Dendritic cell treated with granulocyte-macrophage colony-stimulating factor and Interleukin-4, amounts not matched to agents 40 ng/mL and 50 ng/mL, for 4 days (primary cell): ENCODE measurements around the gene GDPD4.

Experiments
- H3K27ac Mint-ChIP-seq: one replicate; pipeline ENCODE4 v1.8.0; 2022; ENCODE audit warnings: mild to moderate bottlenecking, mixed read lengths
- H3K27me3 Mint-ChIP-seq: one replicate; pipeline ENCODE4 v1.8.0; 2022; ENCODE audit warnings: mild to moderate bottlenecking, mixed read lengths
- H3K36me3 Mint-ChIP-seq: one replicate; pipeline ENCODE4 v1.8.0; 2022; ENCODE audit warnings: low read depth, mixed read lengths
- H3K4me1 Mint-ChIP-seq: one replicate; pipeline ENCODE4 v1.8.0; 2022; ENCODE audit warnings: low read depth, mixed read lengths
- H3K4me3 Mint-ChIP-seq: one replicate; pipeline ENCODE4 v1.8.0; 2022; ENCODE audit warnings: mild to moderate bottlenecking, moderate library complexity, mixed read lengths
- H3K9me3 Mint-ChIP-seq: one replicate; pipeline ENCODE4 v1.8.0; 2022; ENCODE audit warnings: mixed read lengths
- intact Hi-C: fragments of 100-400 bp; cut with micrococcal nuclease; formaldehyde crosslinking; loops from one replicate; pipeline ENCODE4 v1.15.0; 2022

The GDPD4 gene

DNA sequence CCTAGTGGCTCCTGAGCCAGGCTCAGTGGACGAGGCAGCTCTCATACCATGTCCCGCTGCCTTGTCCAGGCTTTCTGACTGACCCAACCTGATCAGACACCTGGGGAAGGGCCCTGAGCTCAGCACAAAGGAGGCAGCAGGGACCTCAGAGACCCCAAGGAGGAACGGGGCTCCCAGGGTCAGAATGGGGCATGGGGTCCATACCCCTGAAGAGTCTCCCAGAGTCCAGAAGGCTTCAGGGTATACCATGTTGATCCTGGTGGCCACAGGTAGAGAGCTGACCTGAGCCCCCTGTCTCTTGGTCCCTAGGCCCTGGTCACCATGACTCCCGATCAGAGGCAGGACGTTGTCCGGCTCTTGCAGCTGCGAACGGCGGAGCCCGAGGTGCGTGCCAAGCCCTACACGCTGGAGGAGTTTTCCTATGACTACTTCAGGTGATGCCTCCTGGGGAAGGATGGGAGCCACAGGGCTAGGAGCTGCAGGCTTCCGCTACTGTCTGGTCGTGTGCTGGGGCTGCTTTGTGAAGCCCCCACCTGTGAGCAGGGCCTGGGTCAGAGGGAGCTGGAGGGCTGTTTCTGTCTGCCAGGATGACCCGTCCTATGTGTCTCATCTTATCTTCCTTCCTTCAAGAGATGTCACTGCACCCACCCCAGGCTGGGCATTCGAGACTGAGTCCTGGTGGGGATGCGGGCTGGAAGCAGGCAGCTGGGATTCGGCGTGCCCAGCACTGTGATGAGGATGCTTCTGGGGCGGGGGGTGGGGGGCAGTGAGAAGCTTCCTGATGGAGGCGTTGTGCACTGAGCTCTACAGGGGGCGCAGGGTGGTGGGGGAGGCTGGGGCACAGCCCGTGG lies 99.3 kb downstream of the GDPD4 start:
- peaks cover 29% of the 10 kb centered on the region for H3K4me1 Mint-ChIP-seq
- intact Hi-C loops, result no loop called here
- H3K4me3 Mint-ChIP-seq, result no peak overlapping the region
- no peaks in the 10 kb centered on the region for H3K9me3 Mint-ChIP-seq
- peaks cover 34% of the 10 kb centered on the region for H3K36me3 Mint-ChIP-seq
- peaks cover 4% of the 10 kb centered on the region for H3K27me3 Mint-ChIP-seq
- no peak overlapping the region for H3K27ac Mint-ChIP-seq

DNA sequence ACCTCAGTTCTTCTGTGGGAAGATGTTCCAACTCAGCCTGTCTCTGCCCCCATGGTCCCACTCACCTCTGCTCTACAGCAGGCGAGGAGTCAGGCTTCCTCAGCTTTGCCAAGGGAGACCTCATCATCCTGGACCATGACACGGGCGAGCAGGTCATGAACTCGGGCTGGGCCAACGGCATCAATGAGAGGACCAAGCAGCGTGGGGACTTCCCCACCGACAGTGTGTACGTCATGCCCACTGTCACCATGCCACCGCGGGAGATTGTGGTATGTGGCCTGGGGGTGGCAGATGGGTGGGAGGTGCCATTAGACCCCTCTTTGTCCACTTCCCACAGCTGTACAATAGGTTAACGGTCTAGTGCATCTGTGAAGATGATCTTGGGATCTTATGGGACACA lies 100.1 kb downstream of the GDPD4 start:
- Mint-ChIP-seq H3K27me3 (peaks cover 2% of the 10 kb centered on the region), H3K4me1 (peaks cover 22% of the 10 kb centered on the region), H3K27ac (no peak overlapping the region), H3K9me3 (no peaks in the 10 kb centered on the region), H3K4me3 (no peak overlapping the region), H3K36me3 (peaks cover 34% of the 10 kb centered on the region)
- intact Hi-C loops, result no loop called here

DNA sequence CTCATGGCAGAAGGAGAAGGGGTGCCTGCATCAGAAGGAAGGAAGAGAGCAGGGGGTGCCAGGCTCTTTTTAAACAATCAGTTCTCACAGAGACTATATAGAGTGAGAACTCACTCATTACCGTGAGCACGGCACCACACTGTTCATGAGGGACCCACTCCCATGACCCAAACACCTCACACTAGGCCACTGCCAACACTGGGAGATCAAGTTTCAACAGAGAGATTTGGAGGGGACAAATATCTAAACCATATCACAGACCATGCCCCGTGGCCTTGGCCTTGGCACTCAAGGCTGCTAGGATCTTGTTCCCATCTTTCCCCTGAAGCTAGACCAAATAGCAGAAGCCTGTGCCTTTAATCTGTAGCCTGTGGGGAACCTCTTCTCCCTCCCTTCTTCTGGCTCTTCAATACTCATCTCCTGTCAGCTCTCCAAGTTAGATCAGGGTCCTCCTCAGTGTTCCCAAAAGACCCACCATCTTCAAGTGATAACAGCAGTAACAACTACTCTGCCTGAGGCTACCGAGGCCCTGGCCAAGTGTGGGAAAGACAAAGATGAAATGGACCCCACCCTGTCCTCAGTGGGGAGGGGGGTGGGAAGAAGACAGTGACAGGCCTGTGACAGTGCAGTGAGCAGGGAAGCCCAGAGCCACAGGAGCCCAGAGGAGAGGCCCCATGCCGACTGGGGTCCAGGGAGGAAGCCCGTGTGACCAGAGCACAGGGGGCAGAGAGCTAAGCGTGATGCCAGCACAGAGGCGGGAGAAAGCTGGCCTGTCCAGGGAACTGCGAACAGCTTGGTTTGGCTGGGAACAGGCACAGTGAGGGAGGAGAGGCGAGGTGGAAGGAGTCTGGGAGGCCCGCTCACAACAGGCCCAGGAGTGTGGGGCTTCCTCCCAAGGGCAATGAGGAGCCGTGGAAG lies 100.9 kb downstream of the GDPD4 start:
- peaks cover 34% of the 10 kb centered on the region for H3K36me3 Mint-ChIP-seq
- no peaks in the 10 kb centered on the region for H3K27me3 Mint-ChIP-seq
- peaks cover 19% of the 10 kb centered on the region for H3K4me1 Mint-ChIP-seq
- intact Hi-C loops, result no loop called here
- H3K27ac Mint-ChIP-seq, result no peak overlapping the region
- no peak overlapping the region for H3K4me3 Mint-ChIP-seq
- H3K9me3 Mint-ChIP-seq, result no peaks in the 10 kb centered on the region

DNA sequence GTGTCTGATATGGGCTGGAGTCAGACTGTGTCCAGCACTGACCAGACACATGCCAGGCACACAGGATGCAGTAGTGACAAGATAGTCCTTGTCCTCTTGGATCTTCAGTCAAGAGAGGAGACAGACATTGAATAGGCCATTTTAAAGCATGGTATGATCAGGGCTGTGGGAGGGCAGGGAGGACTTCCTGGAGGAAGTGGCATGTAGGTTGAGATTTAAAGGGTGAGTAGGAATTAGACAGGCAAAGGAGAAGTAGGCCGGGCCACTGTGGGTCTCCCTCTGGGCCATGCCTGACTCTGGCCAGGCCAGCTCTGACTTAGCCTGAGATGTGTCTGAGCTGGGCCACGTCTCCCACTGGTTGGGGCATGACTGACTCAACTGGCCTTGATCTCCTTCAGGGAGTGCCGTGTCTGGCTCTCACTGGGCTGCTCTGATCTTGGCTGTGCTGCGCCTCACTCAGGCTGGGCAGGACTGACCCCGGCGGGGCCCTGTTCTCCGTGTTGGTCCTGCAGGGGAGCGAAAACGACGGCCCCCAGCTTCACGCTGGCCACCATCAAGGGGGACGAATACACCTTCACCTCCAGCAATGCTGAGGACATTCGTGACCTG lies 102.2 kb downstream of the GDPD4 start:
- intact Hi-C loops, result loop anchor here (10.0 kb wide), 1 partner anchor 346 kb away; no protein-coding TSS in a partner anchor
- Mint-ChIP-seq H3K4me1 (peaks cover 19% of the 10 kb centered on the region), H3K9me3 (no peaks in the 10 kb centered on the region), H3K36me3 (peaks cover 34% of the 10 kb centered on the region), H3K27ac (no peak overlapping the region), H3K4me3 (no peak overlapping the region), H3K27me3 (no peaks in the 10 kb centered on the region)

DNA sequence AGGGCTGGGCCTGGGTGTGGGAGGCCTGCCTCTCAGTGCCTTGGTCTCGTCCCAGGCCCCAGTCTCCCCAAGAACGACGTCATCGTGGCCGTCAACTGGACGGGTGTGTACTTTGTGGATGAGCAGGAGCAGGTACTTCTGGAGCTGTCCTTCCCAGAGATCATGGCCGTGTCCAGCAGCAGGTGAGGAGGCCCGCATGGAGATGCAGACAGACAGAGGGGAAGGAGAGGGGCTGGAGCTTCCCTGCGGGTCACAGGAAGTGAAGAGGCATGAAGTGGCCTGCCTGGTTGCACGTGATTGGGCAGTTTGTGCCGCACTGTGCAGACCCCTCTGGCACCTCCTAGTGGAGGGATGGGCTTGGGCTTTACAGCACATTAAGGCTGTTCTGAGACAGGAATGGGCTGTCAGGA lies 103.0 kb downstream of the GDPD4 start:
- Mint-ChIP-seq H3K9me3 (no peaks in the 10 kb centered on the region), H3K27ac (no peak overlapping the region), H3K4me1 (peaks cover 16% of the 10 kb centered on the region), H3K36me3 (peaks cover 29% of the 10 kb centered on the region), H3K27me3 (no peaks in the 10 kb centered on the region), H3K4me3 (no peak overlapping the region)
- intact Hi-C loops, result loop anchor here (10.0 kb wide), 1 partner anchor 346 kb away; no protein-coding TSS in a partner anchor

DNA sequence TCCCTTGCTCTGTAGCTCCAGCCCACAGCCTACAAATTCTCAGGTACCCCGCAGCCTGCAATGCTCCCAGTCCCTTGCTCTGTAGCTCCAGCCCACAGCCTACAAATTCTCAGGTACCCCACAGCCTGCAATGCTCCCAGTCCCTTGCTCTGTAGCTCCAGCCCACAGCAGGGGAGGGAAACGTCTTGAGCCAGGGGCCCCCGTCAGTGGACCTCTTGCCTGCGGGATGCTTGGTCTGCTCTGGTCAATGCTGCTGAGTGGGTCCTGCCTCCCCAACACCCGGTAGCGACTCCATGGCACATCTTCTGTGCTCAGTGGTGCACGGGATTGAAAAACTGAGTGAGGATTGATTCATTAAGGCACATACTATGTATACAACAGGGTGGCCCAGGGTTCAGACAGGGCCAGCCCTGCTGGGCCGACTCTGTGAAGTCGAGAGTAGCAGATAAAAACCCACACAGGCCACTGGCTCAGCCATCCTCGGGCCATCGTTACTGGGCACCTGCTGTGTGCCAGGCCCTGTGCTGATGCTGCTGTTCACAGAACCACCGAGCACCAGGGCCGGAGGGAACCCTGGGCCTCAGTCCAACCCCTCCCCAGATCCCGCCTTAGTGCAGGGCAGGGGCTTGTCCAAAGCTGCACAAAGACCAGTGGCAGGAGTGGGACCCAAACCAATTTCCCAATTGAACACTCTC lies 103.7 kb downstream of the GDPD4 start:
- Mint-ChIP-seq H3K27ac (no peak overlapping the region), H3K4me1 (peaks cover 14% of the 10 kb centered on the region), H3K9me3 (no peaks in the 10 kb centered on the region), H3K4me3 (no peak overlapping the region), H3K27me3 (no peaks in the 10 kb centered on the region), H3K36me3 (peaks cover 28% of the 10 kb centered on the region)
- intact Hi-C loops, result loop anchor here (10.0 kb wide), 1 partner anchor 347 kb away; no protein-coding TSS in a partner anchor

DNA sequence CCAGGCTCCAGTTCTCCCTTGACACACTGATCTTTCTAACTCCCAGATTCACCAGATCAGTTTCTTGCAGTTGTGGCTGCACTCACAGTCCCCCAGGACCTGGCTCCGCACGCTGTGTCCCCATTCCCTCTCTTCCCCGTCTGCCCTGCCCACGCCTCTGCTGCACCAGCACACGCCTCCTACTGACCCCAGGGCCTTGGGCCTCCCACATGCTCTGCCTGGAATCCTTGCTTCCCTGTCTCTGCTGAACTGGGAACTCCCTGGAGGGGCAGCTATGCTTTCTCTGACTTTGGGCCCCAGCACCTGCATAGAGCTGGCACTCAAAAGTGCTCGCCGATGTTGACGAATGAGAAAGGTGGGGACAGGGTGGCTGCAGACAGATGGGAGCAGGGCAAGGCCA lies 104.5 kb downstream of the GDPD4 start:
- no peak overlapping the region for H3K27ac Mint-ChIP-seq
- H3K27me3 Mint-ChIP-seq, result no peaks in the 10 kb centered on the region

DNA sequence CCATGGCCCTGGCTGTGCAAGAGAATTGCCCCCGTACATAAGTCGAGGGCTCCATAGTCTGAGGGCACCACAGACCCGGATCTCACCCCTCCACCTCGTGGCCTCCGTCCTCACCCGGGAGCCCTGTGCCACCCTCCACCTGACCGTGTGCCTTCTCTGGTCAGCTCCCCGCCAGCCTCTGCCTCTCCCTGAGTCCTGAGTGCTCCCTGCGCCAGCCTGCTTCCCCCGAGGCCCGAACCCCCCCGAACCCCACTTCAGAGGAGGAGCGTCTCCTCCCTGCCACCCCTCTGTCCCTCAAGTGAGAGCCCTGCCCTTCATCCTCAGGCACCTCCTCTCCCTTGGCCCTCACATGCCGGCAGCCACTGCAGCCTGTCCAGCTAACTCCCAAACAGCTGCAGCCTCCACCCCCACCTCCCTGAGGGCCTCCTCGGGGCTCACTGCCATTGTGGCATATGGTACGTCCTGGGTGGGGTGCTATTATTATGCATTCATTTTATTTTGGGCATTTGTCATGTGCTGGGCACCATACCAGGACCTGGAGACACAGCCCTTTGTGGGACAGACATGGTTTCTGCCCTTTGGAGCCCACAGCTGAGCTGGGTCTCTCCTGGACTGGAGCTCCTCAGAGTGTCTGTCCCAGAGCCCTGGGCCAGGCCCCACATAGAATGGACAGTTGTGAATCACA lies 106.3 kb downstream of the GDPD4 start:
- no peaks in the 10 kb centered on the region for H3K9me3 Mint-ChIP-seq
- peaks cover 14% of the 10 kb centered on the region for H3K4me1 Mint-ChIP-seq
- H3K27me3 Mint-ChIP-seq, result no peaks in the 10 kb centered on the region
- no peak overlapping the region for H3K27ac Mint-ChIP-seq
- intact Hi-C loops, result loop anchor here (10.0 kb wide), 1 partner anchor 350 kb away; no protein-coding TSS in a partner anchor
- no peak overlapping the region for H3K4me3 Mint-ChIP-seq
- H3K36me3 Mint-ChIP-seq, result peaks cover 17% of the 10 kb centered on the region

More for the DNA sequence above, 104.5 kb downstream of the GDPD4 start:
- intact Hi-C loops, result loop anchor here (10.0 kb wide), 1 partner anchor 348 kb away; no protein-coding TSS in a partner anchor
- Mint-ChIP-seq H3K4me1 (peaks cover 14% of the 10 kb centered on the region), H3K36me3 (peaks cover 28% of the 10 kb centered on the region), H3K4me3 (no peak overlapping the region), H3K9me3 (no peaks in the 10 kb centered on the region)

DNA sequence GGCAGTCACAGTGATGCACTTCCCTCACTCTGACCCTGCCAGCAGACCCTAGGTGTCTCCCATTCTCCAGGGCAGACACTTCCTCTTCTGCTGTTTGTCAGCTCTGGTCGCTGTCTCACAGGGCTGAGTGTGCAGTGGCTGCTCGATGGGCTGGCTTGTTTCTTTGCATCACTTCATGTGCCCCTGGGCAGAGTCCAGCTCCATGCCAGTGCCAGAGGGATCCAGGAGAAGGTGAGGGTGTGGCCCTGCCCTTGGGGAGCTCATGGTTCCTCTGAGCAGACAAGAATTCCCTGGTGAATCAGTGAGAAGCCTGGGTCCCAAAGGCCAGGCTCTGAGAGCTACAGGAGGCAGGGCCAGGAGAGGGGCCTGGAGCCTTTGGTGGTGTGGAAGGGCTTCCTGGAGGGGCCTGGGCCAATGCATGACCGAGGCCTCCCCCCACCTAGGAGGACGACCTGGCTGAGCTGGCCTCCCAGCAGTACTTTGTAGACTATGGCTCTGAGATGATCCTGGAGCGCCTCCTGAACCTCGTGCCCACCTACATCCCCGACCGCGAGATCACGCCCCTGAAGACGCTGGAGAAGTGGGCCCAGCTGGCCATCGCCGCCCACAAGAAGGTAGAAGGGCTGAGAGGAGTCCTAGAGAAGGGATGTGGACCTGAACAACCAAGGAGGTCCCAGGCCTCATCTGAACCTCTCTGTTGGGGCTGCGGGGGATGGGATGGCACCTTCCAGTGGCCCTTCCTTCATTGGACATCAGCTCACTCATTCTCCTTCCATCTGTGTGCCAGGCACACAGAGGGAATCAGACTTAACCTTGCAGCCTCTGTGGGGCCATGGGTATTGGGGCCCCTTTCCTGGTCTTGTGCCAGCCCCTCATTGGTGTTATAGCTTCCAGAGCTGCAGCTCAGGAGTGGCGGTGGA lies 107.3 kb downstream of the GDPD4 start:
- Mint-ChIP-seq H3K4me1 (peaks cover 10% of the 10 kb centered on the region), H3K27ac (no peak overlapping the region)
- intact Hi-C loops, result loop anchor here (10.0 kb wide), 1 partner anchor 351 kb away; no protein-coding TSS in a partner anchor

DNA sequence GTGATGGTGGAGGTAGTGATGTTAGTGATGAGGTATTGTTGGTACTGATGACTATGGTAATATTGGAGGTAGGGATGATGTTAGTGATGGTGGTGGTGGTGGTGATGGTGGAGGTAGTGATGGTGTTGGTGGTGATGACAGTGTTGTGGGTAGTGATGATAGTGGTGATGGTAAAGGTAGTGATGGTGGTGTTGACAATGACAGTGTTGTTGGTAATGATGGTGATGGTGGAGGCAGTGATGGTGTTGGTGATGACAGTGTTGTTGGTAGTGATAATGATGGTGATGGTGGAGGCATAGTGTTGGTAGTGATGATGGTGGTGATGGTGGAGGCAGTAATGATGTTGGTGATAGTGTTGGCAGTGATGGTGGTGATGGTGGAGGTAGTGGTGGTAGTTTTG lies 108.3 kb downstream of the GDPD4 start:
- Mint-ChIP-seq H3K4me3 (no peak overlapping the region), H3K36me3 (peaks cover under 1% of the 10 kb centered on the region), H3K9me3 (no peaks in the 10 kb centered on the region), H3K27ac (no peak overlapping the region), H3K27me3 (no peaks in the 10 kb centered on the region), H3K4me1 (peaks cover under 1% of the 10 kb centered on the region)
- intact Hi-C loops, result loop anchor here (10.0 kb wide), 1 partner anchor 352 kb away; no protein-coding TSS in a partner anchor

More for the DNA sequence above, 107.3 kb downstream of the GDPD4 start:
- Mint-ChIP-seq H3K36me3 (peaks cover 8% of the 10 kb centered on the region), H3K4me3 (no peak overlapping the region), H3K27me3 (no peaks in the 10 kb centered on the region), H3K9me3 (no peaks in the 10 kb centered on the region)

DNA sequence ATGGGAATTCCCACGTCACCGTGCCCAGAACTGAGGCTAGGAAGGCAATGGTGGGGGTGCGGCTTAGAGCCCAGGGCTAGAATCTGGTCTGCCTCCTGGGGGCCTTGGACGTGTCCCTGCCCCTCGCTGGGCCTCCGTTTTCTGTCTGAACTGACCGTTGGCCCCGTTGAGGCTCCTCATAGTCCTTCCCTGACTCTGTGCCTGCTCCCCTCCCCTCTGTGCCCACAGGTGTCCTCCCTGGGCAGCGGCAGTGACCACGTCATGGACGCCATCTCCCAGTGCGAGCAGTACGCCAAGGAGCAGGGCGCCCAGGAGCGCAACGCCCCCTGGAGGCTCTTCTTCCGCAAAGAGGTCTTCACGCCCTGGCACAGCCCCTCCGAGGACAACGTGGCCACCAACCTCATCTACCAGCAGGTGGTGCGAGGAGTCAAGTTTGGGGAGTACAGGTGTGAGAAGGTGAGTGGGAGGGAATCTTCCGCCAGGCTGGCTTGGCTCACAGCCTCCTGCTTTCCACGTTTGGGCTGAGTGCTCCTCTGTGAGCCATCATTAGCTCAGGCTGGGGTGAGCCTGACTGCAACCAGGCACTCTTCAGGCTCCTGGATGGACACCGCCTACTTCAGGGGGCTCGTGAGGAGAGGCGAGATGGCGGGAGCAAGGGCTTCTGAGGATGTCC lies 109.5 kb downstream of the GDPD4 start:
- no peaks in the 10 kb centered on the region for H3K36me3 Mint-ChIP-seq
- no peaks in the 10 kb centered on the region for H3K27me3 Mint-ChIP-seq
- no peak overlapping the region for H3K27ac Mint-ChIP-seq
- H3K4me1 Mint-ChIP-seq, result peaks cover 7% of the 10 kb centered on the region
- H3K4me3 Mint-ChIP-seq, result no peak overlapping the region
- intact Hi-C loops, result loop anchor here (10.0 kb wide), 1 partner anchor 353 kb away; no protein-coding TSS in a partner anchor
- no peaks in the 10 kb centered on the region for H3K9me3 Mint-ChIP-seq
